Measurements from ENCODE around the gene ABCC10.
"Not testable (repeated sequence)": the region's sequence is repeated elsewhere in the genome, so short reads cannot be mapped to it uniquely, and the experiment has no call there.

ABCC10 gene

GRCh38 chr6:43427406-43428111 lies at the start of gene ABCC10:
ABCC10 (plus strand) TSS chr6:43427541; CDS start chr6:43427979, 438 bp downstream.
- peak; percentile 97 for DNase-seq

- no peak for DNase-seq
Observed at GRCh38 chr6:43377710-43378229, 49.6 kb upstream of the ABCC10 start.

DNA sequence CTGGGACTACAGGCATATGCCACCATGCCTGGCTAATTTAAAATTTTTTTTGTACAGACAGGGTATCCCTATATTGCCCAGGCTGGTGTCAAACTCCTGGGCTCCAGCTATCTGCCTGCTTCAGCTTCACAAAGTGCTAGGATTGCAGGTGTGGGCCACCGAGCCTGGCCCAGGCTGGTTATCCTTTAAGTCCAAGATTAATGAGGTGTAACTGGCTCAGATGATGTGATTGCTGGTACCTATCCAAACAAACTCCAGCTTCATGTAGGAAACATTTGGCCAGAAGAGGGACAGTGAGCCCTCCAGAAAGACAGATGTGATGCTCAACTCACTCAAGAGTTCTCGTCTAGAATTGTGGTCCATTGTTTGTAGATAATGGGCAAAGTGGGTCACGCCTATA lies 48.7 kb upstream of the ABCC10 start:
- DNase-seq = no peak

DNA sequence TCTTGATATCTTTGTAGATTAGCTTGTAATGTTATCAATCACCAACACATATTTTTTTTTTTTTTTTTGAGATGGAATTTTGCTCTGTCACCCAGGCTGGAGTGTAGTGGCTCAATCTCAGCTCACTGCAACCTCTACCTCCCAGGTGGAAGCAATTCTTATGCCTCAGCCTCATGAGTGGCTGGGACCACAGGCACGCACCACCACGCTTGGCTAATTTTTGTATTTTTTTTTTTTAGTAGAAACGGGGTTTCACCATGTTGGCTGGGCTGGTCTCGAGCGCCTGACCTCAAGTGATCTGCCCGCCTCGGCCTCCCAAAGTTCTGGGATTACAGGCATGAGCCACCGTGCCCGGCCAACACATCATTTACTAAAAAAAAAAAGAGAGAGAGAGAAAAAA lies 46.5 kb upstream of the ABCC10 start:
- DNase-seq = not testable (repeated sequence)

GRCh38 chr6:43383021-43383667 lies 44.2 kb upstream of the ABCC10 start:
- no peak for DNase-seq

GRCh38 chr6:43386492-43386891 lies 40.8 kb upstream of the ABCC10 start:
- DNase-seq = peak; percentile 42

- DNase-seq = no peak
Observed at GRCh38 chr6:43389730-43390295, 37.5 kb upstream of the ABCC10 start.

DNA sequence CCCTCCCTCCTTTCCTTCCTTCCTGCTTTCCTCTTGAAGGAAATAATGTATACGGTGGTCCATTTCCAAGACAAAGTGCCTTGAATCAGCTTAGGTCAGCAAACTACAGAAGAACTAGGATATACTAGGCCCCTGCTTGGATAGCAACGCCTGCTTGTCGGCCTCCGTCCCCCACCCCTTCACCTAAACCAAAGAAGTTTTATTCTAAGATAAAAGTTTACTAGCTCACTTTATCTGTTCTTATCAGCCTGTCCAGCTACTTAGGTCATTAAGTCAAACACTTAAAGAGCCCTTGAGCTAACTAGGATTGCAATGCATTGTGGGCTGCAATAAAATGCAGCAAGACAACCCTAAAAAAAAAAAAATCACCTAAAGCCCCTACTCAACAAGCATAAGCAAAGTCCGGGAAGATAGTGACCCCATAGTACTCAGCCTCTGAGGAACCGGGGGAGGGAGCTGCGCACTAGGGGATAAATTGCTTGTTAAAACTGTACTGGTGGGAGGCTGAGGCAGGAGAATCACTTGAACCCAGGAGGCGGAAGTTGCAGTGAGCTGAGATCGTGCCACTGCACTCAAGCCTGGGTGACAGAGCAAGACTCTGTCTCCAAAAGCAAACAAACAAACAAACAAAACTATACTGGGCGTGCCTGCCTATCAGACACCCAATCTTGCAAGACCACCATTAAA lies 36.4 kb upstream of the ABCC10 start:
- peak; percentile 61 for DNase-seq

DNA sequence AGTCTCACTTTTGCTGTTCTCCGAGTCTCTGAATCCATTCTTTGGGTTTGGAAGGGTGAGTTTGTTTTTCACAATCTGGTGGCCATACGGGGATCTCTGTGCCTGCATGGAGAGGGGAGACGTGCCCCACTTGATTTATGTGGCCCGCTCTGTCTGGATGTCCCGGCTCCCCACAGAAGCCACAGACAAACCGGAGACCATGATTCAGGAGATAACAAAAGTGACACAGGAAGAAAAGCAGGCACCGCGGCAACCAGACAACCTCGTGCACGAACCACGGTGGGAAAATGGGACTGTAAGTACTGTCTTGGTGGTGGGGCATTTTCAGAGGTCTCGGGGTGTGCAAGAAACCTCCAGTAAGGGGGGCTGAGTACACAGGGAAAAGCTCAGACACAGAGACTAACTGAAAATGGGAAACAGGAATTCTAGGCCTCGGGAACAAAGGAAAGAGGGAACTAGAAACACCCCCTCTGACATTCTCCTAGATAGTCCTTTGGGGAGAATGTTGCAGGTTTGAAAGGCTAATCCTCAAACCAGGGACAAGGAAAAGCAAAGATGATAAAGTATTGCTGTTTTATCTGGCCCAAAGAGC lies 35.8 kb upstream of the ABCC10 start:
- DNase-seq = peak; percentile 37

GRCh38 chr6:43393133-43393532 lies 34.2 kb upstream of the ABCC10 start:
- peak; percentile 24 for DNase-seq

GRCh38 chr6:43393602-43394001 lies 33.7 kb upstream of the ABCC10 start:
- no peak for DNase-seq

DNA sequence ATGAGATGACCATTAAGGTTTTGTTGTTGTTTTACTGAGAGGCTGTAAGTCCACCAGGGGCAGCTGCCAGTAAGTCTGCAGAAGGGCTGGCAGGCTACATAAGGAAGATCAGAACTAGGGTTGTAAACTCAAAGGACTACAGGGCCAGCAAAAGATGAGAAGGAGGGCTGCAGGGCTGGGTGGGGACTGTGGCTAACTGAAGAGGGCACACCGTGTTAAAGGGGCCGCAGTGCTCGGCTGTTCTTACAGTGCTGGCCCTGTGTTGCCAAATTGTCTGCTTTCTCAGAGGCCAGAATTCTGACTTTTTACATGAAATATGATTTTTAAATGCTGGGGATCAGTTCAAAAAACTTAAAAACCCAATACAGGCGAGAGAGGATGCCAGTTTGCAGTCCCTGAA lies 32.4 kb upstream of the ABCC10 start:
- no peak for DNase-seq

DNA sequence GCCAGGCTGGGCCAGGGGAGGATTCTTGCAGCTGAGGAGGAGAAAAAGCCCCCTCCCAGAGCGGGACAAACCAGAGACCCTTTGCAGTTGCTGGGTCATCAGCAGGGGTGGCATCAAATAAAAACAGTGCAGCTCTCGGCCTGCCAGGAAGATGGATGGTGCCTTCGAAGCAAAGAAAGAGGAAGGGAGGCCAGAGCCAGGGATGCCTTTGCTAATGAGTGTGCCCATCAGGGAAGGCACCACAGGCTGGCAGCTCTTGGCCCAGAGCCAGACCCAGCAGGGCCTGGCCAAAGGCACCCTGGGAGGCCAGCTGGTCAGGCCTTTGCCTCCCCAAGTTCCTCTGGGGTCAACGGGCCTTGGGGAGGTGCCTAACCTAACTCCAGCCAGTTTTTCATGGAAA lies 31.6 kb upstream of the ABCC10 start:
- DNase-seq = no peak

DNA sequence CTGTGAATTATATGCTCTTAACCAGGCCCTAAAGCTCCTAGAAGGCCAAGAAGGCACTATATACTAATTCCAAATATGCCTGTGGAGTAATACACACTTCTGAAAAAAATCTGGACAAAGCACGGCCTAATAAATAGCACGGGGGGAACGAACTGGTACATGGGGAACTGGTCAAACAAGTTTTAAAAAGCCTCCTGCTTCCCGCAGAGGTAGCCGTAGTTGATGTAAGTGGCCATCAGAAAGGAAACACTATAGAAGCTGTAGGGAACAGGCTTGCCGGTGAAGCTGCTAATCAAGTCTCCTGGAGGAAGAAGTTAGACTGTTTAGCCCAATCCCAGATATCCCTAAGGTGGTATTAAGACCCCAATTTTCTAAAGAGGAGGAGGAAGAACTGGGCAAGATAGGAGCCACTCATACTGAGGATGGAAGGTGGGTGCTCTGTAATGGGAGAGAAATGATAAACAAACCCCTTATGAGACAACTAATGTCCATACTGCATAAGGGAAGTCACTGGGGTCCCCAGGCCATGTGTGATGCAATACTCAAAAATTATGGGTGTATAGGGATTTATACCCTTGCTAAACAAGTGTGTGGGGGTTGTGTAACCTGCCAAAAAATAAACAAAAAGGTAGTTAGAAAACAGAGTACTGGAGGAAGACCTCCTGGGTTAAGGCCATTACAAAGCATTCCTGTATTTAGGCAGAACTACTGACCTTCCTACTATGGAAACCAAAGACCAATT lies 30.8 kb upstream of the ABCC10 start:
- no peak for DNase-seq

GRCh38 chr6:43399932-43400487 lies 27.3 kb upstream of the ABCC10 start:
- no peak for DNase-seq

DNA sequence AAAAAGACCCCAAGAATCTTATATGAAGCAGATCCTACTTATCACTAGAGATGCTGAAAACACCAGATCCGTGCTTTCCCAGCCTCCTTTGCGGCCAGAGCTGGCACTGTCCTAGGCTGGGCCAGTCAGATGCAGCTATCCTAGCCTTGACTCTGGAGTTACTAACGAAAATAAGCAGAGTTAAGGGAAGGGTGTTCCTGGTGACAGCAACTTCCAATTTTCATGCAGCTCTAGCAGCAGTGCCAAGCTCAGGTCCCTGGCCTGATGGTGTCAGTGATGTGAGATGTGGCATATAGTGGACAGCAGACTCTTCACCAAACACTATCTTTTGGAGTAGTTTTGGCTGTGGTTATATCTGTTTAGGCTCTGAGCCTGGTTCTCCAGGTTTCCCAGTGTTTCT lies 25.6 kb upstream of the ABCC10 start:
- DNase-seq = no peak

DNA sequence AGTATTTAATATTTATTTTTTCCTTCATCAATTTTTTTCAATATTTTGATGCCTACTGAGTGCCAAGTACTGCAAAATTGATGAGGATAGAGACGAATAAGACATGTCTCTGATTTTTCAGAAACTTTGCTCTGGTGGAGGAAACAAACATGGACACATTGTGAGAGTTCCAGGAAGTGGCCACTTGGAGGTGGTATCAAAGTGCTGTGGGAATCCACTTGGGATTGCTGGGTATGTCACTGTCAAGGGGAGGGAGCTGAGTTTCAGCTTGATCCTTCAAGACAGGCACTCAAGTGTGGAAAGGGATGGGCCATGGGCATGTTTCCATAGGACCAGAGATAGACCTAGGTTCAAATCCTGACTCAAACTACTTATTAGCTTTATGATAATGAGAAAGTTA lies 24.5 kb upstream of the ABCC10 start:
- DNase-seq = no peak

DNA sequence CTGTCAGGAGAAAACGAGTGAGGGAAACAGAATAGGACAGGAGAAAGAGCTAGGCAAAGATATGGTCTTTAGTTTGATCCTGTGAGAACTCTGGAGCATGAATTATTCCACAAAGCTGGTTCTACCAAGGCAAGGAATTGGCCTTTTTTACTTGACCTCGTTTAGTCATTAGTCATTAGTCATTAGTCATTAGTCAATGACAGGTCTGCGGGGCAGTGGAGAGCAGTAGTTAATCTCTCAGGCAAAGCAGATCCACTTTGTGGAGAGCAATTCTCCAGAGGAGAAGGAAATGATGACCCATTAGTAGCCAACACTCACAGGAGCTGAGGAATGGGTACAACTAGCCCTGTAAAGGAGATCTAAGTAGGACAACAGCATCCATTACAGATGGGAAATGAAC lies 22.0 kb upstream of the ABCC10 start:
- DNase-seq = no peak

DNA sequence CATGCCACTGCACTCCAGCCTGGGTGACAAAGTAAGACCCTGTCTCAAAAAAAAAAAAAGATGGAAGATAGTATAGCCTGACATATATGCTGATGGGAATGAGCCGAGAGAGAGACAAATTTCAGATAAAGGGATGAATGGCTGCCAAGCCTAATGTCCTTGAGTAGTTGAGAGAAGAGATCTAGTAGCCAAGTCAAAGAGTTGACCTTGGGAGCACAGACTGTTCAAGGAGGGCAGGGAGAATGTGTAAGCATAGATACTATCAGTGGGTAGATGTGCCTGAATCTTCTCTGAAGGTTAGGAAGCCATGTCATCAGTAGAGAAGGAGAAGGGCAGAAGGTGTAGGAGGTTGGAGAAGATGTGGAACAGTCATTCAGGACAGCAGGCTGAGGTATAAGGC lies 20.0 kb upstream of the ABCC10 start:
- DNase-seq = no peak

DNA sequence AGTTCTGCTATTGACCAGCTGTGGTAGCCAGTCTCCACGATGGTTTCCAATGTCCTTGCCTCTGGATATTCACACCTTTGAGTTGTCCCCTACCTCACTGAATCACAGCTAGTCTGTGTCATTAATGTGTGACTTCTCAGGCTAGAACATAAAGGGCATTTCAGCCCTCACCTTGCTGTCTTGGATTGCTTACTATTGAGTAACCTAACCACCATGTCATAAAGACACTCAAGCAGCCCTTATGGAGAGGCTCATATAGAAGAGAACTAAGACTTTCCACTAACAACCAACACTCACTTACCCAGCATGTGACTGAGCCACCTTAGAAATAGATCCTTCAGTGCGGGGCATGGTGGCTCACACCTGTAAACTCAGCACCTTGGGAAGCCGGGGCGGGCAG lies 19.1 kb upstream of the ABCC10 start:
- DNase-seq = no peak

- DNase-seq = not testable (repeated sequence)
Observed at GRCh38 chr6:43410776-43411175, 16.6 kb upstream of the ABCC10 start.

DNA sequence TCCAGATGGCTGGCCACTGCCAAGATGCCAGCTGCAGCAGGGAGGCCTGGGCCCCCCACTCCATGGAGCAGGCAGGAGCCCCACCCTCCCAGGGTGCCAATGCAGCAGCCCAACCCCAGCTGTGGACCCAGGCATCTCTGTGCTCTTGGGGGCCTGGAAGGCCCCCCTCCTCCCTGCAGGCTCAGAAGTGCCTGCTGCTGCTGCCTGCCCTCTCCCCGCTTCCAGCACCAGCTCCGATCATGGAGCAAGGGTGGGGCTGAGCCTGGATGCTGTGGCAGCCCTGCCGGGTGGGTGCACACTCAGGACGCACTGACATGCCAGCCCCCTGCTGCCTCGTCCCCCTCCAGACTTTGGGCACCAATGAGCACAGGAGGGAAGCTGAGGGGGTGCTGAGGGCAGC lies 14.8 kb upstream of the ABCC10 start:
- no peak for DNase-seq

Measured in hematopoietic multipotent progenitor cell treated with erythropoietin and hydrocortisone succinate and interleukin-3 and kit ligand, for 8 days (in vitro differentiated cells).